Measurements from ENCODE around the gene ZNF283.
A peak's percentile ranks its signal among the peaks of the same experiment; 100 is the strongest.

ZNF283 gene

GRCh38 chr19:43826787-43827754, at the start of gene ZNF283:
ZNF283 (plus strand) TSS chr19:43827321; CDS start chr19:43833505, 6,184 bp downstream.
- DNase-seq (ENCODE audit: low read depth), result peak; percentile 71

- no peak for DNase-seq (ENCODE audit: low read depth)
These were observed 48.5 kb upstream of the ZNF283 start for GRCh38 chr19:43778651-43779050.

GRCh38 chr19:43779147-43779819, 47.8 kb upstream of the ZNF283 start:
- peak; percentile 77 for DNase-seq (ENCODE audit: low read depth)

- no peak for DNase-seq (ENCODE audit: low read depth)
These were observed 47.3 kb upstream of the ZNF283 start for GRCh38 chr19:43779820-43780219.

GRCh38 chr19:43780706-43781525, 46.2 kb upstream of the ZNF283 start, which contains the start of gene KCNN4:
KCNN4 (minus strand) TSS chr19:43780973; CDS start chr19:43780861, 112 bp downstream.
- DNase-seq (ENCODE audit: low read depth), result peak; percentile 77

- DNase-seq (ENCODE audit: low read depth), result no peak
These were observed 45.4 kb upstream of the ZNF283 start for GRCh38 chr19:43781630-43782310.

- DNase-seq (ENCODE audit: low read depth), result no peak
These were observed 44.8 kb upstream of the ZNF283 start for GRCh38 chr19:43782311-43782660.

- DNase-seq (ENCODE audit: low read depth), result no peak
These were observed 44.4 kb upstream of the ZNF283 start for GRCh38 chr19:43782689-43783231.

GRCh38 chr19:43783636-43784035, 43.5 kb upstream of the ZNF283 start:
- no peak for DNase-seq (ENCODE audit: low read depth)

GRCh38 chr19:43784241-43784980, 42.7 kb upstream of the ZNF283 start:
- DNase-seq (ENCODE audit: low read depth), result no peak

GRCh38 chr19:43784981-43785808, 41.9 kb upstream of the ZNF283 start:
- DNase-seq (ENCODE audit: low read depth), result no peak

- no peak for DNase-seq (ENCODE audit: low read depth)
These were observed 40.5 kb upstream of the ZNF283 start for GRCh38 chr19:43786665-43787064.

GRCh38 chr19:43789029-43789428, 38.1 kb upstream of the ZNF283 start:
- no peak for DNase-seq (ENCODE audit: low read depth)

GRCh38 chr19:43790587-43790986, 36.5 kb upstream of the ZNF283 start:
- DNase-seq (ENCODE audit: low read depth), result no peak

GRCh38 chr19:43797118-43797517, 30.0 kb upstream of the ZNF283 start:
- DNase-seq (ENCODE audit: low read depth), result no peak

- no peak for DNase-seq (ENCODE audit: low read depth)
These were observed 29.6 kb upstream of the ZNF283 start for GRCh38 chr19:43797556-43797955.

- DNase-seq (ENCODE audit: low read depth), result no peak
These were observed 29.0 kb upstream of the ZNF283 start for GRCh38 chr19:43798026-43798545.

- no peak for DNase-seq (ENCODE audit: low read depth)
These were observed 28.3 kb upstream of the ZNF283 start for GRCh38 chr19:43798546-43799409.
